ENCODE results near the gene DHRS12. TPM values are rescaled to one million over a fixed set of nuclear protein-coding genes. Genes with fewer than 3 reads are reported as not detected.

Gene DHRS12
- total RNA-seq, 4 donors from 2014 or later: 4.7 to 11.3 (median 7.9) TPM

DNA sequence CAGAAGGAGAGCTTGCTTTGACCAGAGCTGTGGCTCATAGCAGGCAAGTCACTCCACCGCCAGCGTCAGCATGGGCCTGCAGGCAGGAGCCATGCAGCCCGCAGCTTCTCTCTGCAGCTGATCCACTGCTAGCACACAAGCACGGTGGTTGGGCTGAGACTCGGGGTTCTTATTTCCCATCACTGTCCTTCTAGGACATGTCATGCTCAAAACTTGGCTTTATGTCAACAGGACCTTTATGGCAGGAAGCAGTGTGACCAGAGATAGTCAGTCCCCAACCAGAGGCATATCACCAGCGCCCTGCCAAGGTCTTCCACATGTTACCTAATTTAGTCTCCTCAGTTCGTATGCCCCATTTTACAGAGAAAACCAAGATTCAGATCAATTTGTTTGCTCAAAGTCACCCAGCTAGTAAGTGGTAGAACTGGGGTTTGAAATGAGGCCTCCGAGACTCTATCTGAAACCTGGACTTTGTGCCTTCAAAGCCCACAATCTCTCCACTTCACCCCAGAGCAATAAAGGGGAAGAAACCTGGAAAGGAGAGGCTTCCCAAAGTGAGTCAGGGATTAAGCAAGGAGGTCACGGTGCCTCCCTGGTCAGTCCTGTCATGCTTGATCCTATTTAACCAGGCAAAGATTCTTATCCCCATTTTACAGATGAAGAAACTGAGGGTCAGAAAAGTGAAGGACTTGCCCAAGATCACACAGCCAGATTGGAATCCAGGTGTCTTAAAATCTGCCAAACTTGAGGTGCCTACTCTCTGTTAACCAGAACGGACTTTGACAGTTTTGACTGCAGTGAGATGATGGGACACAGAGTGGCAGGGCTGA is 36.0 kb upstream of the DHRS12 start:
- no peak for TF ChIP-seq POLR2A (IDR thresholded peaks at IDR 0.05)
- TF ChIP-seq, protein P1, sequence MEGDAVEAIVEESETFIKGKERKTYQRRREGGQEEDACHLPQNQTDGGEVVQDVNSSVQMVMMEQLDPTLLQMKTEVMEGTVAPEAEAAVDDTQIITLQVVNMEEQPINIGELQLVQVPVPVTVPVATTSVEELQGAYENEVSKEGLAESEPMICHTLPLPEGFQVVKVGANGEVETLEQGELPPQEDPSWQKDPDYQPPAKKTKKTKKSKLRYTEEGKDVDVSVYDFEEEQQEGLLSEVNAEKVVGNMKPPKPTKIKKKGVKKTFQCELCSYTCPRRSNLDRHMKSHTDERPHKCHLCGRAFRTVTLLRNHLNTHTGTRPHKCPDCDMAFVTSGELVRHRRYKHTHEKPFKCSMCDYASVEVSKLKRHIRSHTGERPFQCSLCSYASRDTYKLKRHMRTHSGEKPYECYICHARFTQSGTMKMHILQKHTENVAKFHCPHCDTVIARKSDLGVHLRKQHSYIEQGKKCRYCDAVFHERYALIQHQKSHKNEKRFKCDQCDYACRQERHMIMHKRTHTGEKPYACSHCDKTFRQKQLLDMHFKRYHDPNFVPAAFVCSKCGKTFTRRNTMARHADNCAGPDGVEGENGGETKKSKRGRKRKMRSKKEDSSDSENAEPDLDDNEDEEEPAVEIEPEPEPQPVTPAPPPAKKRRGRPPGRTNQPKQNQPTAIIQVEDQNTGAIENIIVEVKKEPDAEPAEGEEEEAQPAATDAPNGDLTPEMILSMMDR (IDR thresholded peaks at IDR 0.05): no peak
- 79 to 86% methylated on average over 4 to 9 of the region's 10 CpGs for WGBS, 2 donors
- H3K36me3 ChIP-seq: no peaks in the 10 kb centered on the region
- intact Hi-C loops (cut with DNase I): no loop called here
- no peak for DNase-seq
- H3K4me1 ChIP-seq: peaks cover 0 to 2% (median under 1%) of the 10 kb centered on the region in 3 donors
- H3K4me3 ChIP-seq: no peak overlapping the region
- H3K27ac ChIP-seq: no peak overlapping the region
- H3K27me3 ChIP-seq: peaks cover 0 to 40% (median 0%) of the 10 kb centered on the region in 4 donors
- no peaks in the 10 kb centered on the region for H3K9me3 ChIP-seq

DNA sequence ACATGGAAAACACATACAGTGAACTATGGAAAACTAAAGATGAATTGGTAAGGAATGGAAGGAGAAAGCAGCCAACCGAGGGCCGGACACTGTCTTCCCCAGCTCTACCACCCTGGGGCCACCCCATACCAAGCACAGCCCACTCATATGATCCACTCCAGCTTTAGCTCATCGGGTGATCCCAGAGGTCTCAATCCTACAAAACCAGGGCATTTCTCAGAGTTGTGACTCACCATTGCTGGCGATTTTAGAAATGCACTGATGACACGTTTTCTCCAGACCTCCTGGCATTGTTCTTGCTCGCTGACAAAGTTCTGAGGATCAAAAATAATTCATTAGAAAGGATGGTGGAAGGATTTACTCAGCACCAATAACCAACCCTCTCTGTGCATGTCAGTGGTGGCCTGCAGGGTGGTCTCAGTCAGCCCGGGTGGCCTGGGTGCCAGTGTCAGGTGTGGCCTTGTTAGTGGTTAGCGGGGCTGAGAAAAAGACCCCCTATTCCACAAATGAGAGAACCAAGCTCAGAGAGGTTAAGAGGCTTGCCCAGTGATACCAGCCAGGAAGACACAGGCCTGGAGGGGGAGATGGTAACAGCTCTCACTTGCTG is 34.4 kb upstream of the DHRS12 start:
- no peak overlapping the region for H3K27ac ChIP-seq
- WGBS, 2 donors: 65 to 79% methylated on average over 7 to 8 of the region's 8 CpGs

DNA sequence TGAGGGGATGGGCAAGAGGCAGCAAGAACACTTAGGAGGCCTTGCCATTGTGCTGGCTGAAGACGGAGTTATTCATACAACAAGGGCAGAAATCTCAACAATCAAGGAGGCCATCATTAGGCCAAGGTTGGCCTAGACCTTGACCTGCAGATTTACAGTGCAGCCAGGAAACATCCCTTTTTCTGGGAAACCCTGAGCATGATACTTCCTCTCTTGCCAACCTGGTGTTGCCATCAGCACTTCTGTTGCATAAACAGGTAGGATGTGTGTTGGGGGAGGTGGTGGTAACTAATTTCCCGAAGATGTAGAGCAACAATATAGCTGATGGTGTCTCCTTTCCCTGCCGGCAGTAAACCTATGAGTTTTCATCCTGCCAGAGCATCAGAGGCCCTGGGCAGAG is 33.1 kb upstream of the DHRS12 start:
- intact Hi-C loops (cut with DNase I): no loop called here
- DNase-seq: no peak
- TF ChIP-seq, protein P1 (IDR thresholded peaks at IDR 0.05): no peak
- TF ChIP-seq POLR2A (IDR thresholded peaks at IDR 0.05): no peak
- 73 to 93% methylated on average over 3 of the region's 3 CpGs for WGBS, 2 donors
- Histone ChIP-seq H3K9me3 (no peaks in the 10 kb centered on the region), H3K4me3 (no peak overlapping the region), H3K36me3 (no peaks in the 10 kb centered on the region), H3K4me1 (no peaks in the 10 kb centered on the region), H3K27ac (no peak overlapping the region), H3K27me3 (peaks cover 0 to 16% (median 0%) of the 10 kb centered on the region in 4 donors)

More for the DNA sequence above, 34.4 kb upstream of the DHRS12 start:
- intact Hi-C loops (cut with DNase I): no loop called here
- Histone ChIP-seq H3K4me3 (no peak overlapping the region), H3K27me3 (peaks cover 0 to 24% (median 0%) of the 10 kb centered on the region in 4 donors), H3K36me3 (no peaks in the 10 kb centered on the region), H3K9me3 (no peaks in the 10 kb centered on the region), H3K4me1 (no peaks in the 10 kb centered on the region)
- no peak for TF ChIP-seq POLR2A (IDR thresholded peaks at IDR 0.05)
- TF ChIP-seq, protein P1 (IDR thresholded peaks at IDR 0.05): no peak
- DNase-seq: no peak

DNA sequence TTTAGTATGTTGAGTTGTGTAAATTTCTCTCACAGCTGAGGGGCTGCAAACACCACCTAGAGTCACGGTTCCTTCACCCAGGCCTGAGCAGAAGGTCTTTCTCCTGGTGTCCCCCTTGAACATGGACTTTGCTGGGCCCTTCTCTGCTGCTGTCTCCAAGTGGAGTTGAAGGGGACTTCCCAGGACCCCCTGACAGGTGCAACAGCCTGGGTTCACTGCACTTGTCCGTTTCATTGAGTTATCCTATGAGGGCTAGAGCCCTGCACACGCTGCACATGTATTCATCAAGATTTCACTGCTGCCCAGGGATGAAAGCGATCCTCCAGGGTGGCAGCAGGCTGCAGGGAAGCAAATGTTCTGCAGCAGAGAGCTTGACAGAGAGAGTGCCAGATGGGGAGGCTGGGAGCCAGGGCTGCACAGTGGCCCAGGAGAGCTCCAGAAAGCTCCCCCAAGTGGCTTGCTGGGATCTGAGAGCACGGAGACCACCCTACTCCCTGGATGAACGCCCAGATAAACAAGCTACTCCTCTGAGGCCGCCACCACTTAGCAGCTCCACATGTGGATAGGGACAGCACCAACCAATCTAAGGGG is 30.7 kb upstream of the DHRS12 start:
- H3K36me3 ChIP-seq: no peaks in the 10 kb centered on the region
- H3K4me3 ChIP-seq: no peak overlapping the region
- TF ChIP-seq, protein P1 (IDR thresholded peaks at IDR 0.05): no peak
- TF ChIP-seq POLR2A (IDR thresholded peaks at IDR 0.05): no peak
- H3K4me1 ChIP-seq: no peaks in the 10 kb centered on the region
- intact Hi-C loops (cut with DNase I): no loop called here
- 45 to 69% methylated on average over 4 of the region's 7 CpGs for WGBS, 2 donors
- H3K9me3 ChIP-seq: no peaks in the 10 kb centered on the region
- peaks cover 0 to 8% (median 0%) of the 10 kb centered on the region in 4 donors for H3K27me3 ChIP-seq
- no peak overlapping the region for H3K27ac ChIP-seq
- no peak for DNase-seq

DNA sequence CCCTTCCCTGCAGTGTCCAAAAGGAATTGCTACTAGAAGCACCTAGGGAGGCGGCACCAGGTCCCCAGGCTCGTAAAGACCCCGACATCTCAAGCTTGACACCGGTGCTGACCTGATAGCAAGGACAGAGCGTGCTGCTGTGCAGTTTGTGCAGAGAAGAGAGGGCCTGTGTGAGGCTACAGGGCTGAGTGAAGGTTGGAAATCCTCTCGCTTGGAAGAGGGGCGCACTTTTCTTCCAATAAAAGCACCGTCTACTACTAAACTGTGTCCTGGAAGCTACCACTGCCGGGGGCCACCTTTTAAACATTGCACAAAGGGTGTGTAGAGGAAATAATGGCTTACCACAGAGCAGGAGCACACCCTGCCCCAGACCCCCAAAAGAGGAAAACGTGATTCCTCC is 30.0 kb upstream of the DHRS12 start:
- 68 to 83% methylated on average over 7 to 9 of the region's 10 CpGs for WGBS, 2 donors
- no peak overlapping the region for H3K27ac ChIP-seq
- intact Hi-C loops (cut with DNase I): no loop called here
- no peak for DNase-seq
- no peaks in the 10 kb centered on the region for H3K36me3 ChIP-seq
- H3K9me3 ChIP-seq: no peaks in the 10 kb centered on the region
- no peak overlapping the region for H3K4me3 ChIP-seq
- TF ChIP-seq, protein P1 (IDR thresholded peaks at IDR 0.05): no peak
- no peak for TF ChIP-seq POLR2A (IDR thresholded peaks at IDR 0.05)
- H3K27me3 ChIP-seq: peaks cover 0 to 2% (median 0%) of the 10 kb centered on the region in 4 donors
- H3K4me1 ChIP-seq: no peaks in the 10 kb centered on the region
